Motor neuron (in vitro differentiated cells): Measurements from ENCODE around the gene TUBA4A. TPM values are rescaled to one million over a fixed set of nuclear protein-coding genes. Genes with fewer than 3 reads are reported as not detected.
"Not testable (repeated sequence)": the region's sequence is repeated elsewhere in the genome, so short reads cannot be mapped to it uniquely, and the experiment has no call there.

ENCODE experiments used
- ATAC-seq, 8 experiments: fragments of 200-7000 bp; cut with Tn5 transposase; replicated peaks in 6 of 8; 2 replicates each; pipeline ENCODE4 v1.8.0; 2021; ENCODE audit warnings: mild to moderate bottlenecking in 8 of 8, moderate library complexity in 8 of 8
- H3K27ac ChIP-seq, 2 donors: fragments of 250-450 bp; sonication (Bioruptor Pico); 2 replicates each; pipeline ENCODE4 v1.9.0; 2021; ENCODE audit warnings: antibody characterized with exemption in 2 of 2, mild to moderate bottlenecking in 2 of 2, moderate library complexity in 1 of 2
- H3K4me1 ChIP-seq, 2 donors: fragments of 250-450 bp; sonication (Bioruptor Pico); replicated peaks in 1 of 2; 2 replicates each; pipeline ENCODE4 v1.6.1; 2021; ENCODE audit warnings: antibody characterized with exemption in 2 of 2, mild to moderate bottlenecking in 2 of 2, moderate library complexity in 1 of 2
- H3K4me3 ChIP-seq, 5 donors: fragments of 250-450 bp; sonication (Bioruptor Pico); 2 replicates each; pipeline ENCODE4 v1.9.0; 2021; ENCODE audit warnings: antibody characterized with exemption in 5 of 5, mild to moderate bottlenecking in 5 of 5, moderate library complexity in 4 of 5
- WGBS, 10 experiments: fragments of 450-650 bp; shearing (Covaris generic); methylation state at CpG; one replicate each; pipeline ENCODE4 v1.0.0; 2022; 5-methylcytosine and 5-hydroxymethylcytosine counted together
- in situ Hi-C, 9 experiments: fragments of 400-800 bp; cut with MboI; loops; one replicate each; pipeline ENCODE4 v1.15.0; 2021; ENCODE audit warnings: low sequenced_read_pairs in 9 of 9, low pct_unique_long_range_greater_than_20kb in 2 of 9; ENCODE audit not compliant: unreplicated experiment in 9 of 9
- total RNA-seq, 8 experiments: library from RNA; unstranded; fragments of 300-600 nt; gene quantifications; 2 replicates each; pipeline versions ENCODE4 v1.2.3 to v1.2.4, GENCODE V29; 2022

The TUBA4A gene
- total RNA-seq, 8 experiments from 2014 or later = 2.3 to 23.4 (median 4.7) TPM

DNA sequence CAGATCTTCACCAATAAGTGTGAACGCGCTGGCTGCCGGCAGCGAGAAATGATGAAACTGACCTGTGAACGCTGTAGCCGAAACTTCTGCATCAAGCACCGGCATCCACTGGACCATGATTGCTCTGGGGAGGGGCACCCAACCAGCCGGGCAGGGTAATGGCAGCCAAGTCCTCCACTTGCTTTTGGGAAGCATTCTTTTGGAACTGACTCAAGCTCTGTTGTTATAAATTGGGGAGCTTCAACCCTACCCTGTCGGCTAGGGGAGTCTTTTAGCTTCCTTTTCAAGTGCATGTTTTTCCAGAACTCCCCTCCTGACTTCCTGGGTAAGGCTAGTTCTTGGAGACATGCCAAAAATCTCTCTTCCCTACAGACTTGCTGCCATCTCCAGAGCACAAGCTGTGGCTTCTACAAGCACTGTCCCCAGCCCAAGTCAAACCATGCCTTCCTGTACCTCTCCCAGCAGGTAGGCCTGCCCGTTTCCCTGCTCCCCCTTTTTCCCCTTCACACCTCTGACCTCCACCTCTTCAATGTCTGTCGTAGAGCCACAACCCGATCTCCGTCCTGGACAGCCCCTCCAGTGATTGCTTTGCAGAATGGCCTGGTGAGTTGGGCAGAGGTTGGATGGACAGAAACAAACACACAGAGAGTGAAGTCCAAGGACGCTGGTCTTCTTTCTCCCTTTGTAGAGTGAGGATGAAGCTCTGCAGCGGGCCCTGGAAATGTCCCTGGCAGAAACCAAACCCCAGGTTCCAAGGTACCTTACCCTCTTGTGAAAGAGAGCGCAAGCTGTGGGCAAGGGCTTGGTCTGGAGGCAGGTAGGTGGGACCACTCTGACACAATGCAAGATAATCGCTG is 45.6 kb downstream of the TUBA4A start:
- no peak for ATAC-seq
- in situ Hi-C loops = no loop called here
- 57 to 100% (median 84%) methylated on average over 1 to 10 of the region's 17 CpGs; no CpG with 5 or more reads in 1 of the 10 experiments for WGBS, 10 experiments
- Histone ChIP-seq H3K4me1 (peaks cover 7 to 11% of the 10 kb centered on the region in 2 donors), H3K27ac (peak overlapping the region in 1 of 2 donors; percentile 87), H3K4me3 (peak overlapping the region in 3 of 5 donors; percentile 55 to 72 (median 57))

DNA sequence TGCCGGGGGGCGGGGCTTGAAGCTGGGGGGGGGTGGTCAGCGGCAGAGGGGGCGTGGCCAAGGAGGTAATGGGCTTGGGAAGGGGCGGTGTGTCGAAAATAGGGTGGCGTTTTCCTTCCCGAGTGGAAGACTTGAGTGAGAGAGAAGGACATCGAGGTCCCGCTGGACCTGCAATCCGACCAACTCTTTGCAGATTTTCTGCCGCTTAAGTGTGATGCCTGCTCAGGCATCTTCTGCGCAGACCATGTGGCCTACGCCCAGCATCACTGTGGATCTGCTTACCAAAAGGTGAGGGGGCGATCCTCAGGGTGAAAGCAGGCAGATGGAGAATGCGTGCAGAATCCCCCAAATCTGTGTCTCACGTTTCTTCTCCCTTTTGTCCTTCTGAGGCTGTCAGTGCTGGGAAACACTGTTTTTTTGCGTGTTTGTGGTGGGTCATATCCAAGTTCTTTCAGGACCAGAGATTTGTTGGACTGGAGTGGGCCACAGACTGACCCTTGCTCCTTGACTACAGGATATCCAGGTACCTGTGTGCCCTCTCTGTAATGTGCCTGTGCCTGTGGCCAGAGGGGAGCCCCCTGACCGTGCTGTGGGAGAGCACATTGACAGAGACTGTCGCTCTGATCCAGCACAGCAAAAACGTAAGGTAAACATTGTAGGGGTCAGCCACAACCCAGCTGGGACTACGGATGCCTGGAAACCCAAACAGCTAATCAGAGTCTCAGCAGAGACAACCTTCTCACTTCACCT is 46.4 kb downstream of the TUBA4A start:
- peak overlapping the region; percentile 34 to 87 for H3K27ac ChIP-seq
- 0 to 57% (median 24%) methylated on average over 1 to 9 of the region's 22 CpGs; no CpG with 5 or more reads in 5 of the 10 experiments for WGBS, 10 experiments
- in situ Hi-C loops = no loop called here
- ATAC-seq = peak in 1 of 8 experiments; percentile 9
- peak overlapping the region; percentile 54 to 91 (median 57) for H3K4me3 ChIP-seq
- peaks cover 7 to 11% of the 10 kb centered on the region in 2 donors for H3K4me1 ChIP-seq

DNA sequence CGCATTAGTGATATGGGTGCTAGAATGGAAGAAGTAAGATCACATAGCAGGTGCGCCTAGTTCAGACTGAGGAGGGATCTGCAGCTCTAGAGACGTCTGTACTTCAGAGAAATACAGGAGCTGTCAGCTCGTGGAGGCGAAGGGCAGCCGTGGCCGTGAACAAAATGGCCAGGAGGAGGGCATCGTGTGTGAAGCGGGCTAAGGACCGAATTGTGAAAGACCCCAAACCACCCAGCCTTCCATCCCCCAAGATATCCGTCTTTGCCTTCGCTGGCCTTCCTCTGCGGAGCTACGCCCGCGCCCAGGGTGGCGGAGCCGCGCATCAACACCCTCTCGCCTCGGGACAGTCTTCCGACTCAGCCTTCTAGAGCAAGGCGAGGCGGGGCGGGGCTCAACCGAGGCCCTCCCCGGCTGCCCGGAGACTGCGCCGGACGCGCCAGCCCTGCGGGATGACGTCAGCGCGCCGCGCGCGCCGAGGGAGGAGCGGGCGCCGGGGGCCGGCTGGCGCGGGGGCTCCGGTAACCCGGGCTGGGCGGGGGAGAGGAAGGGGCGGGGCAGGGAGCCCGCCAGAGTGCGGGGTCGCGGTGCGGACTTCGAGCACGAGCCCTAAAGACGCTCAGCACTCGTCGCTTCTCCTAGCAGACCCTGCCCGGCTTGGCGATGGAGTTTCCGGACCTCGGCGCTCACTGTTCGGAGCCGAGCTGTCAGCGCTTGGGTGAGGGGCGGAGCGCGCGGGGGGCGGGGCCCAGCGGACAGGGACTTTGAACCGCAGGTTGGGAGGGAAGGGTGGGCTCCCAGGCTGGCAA is 47.2 kb downstream of the TUBA4A start, which contains the start of gene ZFAND2B:
Gene ZFAND2B (plus strand): TSS at position 455 of the 806 bp plus-strand sequence. CDS start 206 bp downstream, at position 661.
- Histone ChIP-seq H3K4me1 (peaks cover 7 to 11% of the 10 kb centered on the region in 2 donors), H3K4me3 (peak within 1 kb of the TSS; percentile 54 to 91 (median 57)), H3K27ac (peak within 1 kb of the TSS; percentile 83 to 87)
- in situ Hi-C loops = no loop called here
- 0 to 60% (median 1%) methylated on average over 1 to 8 of the region's 76 CpGs; no CpG with 5 or more reads in 4 of the 10 experiments for WGBS, 10 experiments
- peak; percentile 93 to 95 (median 94) for ATAC-seq

DNA sequence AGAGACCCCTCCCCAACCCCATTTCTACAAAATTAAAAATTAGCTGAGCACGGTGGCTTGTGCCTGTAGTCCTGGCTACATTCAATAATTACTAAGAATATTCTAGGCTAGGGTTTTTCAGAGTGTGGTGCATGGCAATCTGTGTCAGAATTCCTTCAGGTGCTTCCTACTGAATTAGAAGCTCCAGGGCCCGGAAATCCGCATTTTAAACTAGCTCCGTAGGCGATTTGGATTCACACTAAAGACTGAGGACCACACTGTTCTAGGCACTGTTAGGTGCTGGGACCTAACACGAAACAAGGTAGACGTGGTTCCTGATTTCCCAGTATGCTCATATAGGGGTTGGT is 47.8 kb downstream of the TUBA4A start:
- peak overlapping the region; percentile 54 to 91 (median 57) for H3K4me3 ChIP-seq
- WGBS, 10 experiments = 3 to 45% (median 14%) methylated on average over 2 to 7 of the region's 7 CpGs; no CpG with 5 or more reads in 2 of the 10 experiments
- in situ Hi-C loops = no loop called here
- no peak for ATAC-seq
- H3K4me1 ChIP-seq = peaks cover 7 to 11% of the 10 kb centered on the region in 2 donors
- H3K27ac ChIP-seq = peak overlapping the region; percentile 83 to 87

DNA sequence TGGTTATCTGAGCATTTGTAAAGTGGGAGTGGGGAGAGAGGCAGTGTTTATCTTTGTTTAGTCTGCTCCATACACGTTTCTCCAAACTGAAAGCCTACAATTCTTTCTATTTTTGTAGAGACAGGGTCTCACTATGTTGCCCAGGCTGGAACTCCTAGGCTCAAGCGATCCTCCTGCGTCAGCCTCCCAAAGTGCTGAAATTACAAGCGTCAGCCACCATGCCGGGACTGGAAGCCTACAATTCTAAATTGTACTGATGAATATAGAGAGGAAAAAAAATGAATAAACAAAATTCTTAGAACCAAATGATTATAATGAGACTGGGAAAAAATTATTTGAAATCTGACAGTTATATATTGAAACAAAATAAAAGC is 48.6 kb downstream of the TUBA4A start:
- in situ Hi-C loops = no loop called here
- Histone ChIP-seq H3K4me1 (peaks cover 7 to 11% of the 10 kb centered on the region in 2 donors), H3K27ac (no peak overlapping the region), H3K4me3 (no peak overlapping the region)
- 72 to 100% (median 89%) methylated on average over 2 to 5 of the region's 5 CpGs for WGBS, 10 experiments
- ATAC-seq = no peak

DNA sequence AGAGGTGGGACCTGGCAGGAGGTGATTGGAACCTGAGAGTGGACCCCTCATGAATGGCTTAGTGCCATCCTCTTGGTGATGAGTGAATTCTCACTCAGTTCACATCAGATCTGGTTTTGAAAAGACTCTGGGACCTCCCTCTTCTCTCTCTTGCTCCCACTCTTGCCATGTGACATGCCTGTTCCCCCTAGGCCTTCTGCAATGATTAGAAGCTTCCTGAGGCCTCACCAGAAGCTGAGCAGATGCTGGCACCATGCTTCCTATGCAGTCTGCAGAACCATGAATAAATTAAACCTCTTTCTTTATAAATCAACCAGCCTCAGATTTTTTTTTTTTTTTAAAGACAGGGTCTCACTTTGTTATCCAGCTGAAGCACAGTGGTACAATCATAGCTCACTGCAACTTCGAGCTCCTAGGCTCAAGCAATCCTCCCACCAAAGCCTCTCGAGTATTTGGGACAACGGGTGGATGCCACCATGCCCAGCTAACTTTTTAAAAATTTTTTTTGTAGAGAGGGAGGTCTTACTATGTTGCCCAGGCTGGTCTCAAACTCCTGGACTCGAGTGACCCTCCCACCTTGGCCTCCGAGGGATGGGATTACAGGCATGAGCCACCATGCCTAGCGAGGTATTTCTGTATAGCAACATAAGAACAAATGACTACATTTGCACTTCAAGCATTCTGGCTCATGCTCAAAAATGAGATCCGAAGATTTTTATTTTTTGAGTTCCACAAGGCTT is 49.1 kb downstream of the TUBA4A start:
- no peak overlapping the region for H3K27ac ChIP-seq
- WGBS, 10 experiments = 47 to 100% (median 84%) methylated on average over 1 to 6 of the region's 7 CpGs; no CpG with 5 or more reads in 1 of the 10 experiments
- ATAC-seq = no peak
- H3K4me1 ChIP-seq = peaks cover 7 to 11% of the 10 kb centered on the region in 2 donors
- H3K4me3 ChIP-seq = no peak overlapping the region
- in situ Hi-C loops = no loop called here

DNA sequence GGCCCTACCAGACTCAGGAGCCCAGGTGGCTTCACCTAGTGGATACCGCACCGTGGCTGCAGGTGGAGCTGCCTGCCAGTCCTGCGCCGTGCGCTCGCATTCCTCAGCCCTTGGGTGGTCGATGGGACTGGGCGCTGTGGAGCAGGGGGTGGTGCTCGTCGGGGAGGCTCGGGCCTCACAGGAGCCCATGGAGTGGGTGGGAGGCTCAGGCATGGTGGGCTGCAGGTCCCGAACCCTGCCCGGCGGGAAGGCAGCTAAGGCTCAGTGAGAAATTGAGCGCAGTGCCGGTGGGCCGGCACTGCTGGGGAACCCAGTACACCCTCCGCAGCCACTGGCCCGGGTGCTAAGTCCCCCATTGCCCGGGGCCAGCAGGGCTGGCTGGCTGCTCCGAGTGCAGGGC is 52.4 kb downstream of the TUBA4A start:
- WGBS, 10 experiments = 100% methylated on average over 1 of the region's 21 CpGs; no CpG with 5 or more reads in 9 of the 10 experiments
- H3K27ac ChIP-seq, ATAC-seq, in situ Hi-C loops, H3K4me1 ChIP-seq, H3K4me3 ChIP-seq: not testable (repeated sequence)

DNA sequence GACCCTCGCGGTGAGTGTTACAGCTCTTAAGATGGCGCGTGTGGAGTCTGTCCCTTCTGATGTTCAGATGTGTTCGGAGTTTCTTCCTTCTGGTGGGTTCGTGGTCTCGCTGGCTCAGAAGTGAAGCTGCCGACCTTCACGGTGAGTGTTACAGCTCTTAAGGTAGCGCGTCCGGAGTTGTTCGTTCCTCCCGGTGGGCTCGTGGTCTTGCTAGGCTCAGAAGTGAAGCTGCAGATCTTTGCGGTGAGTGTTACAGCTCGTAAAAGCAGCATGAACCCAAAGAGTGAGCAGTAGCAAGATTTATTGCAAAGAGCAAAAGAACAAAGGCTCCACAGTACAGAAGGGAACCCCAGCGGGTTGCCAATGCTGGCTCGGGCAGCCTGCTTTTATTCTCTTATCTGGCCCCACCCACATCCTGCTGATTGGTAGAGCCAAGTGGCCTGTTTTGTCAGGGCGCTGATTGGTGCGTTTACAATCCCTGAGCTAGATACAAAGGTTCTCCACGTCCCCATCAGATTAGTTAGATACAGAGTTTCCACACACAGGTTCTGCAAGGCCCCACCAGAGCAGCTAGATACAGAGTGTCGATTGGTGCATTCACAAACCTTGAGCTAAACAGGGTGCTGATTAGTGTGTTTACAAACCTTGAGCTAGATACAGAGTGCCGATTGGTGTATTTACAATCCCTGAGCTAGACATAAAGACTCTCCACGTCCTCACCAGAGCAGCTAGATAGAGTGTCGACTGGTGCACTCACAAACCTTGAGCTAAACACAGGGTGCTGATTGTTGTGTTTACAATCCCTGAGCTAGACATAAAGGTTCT is 53.0 kb downstream of the TUBA4A start:
- ATAC-seq, H3K27ac ChIP-seq, H3K4me3 ChIP-seq, H3K4me1 ChIP-seq, in situ Hi-C loops: not testable (repeated sequence)
- WGBS, 10 experiments = 66 to 95% (median 80%) methylated on average over 1 to 15 of the region's 26 CpGs; no CpG with 5 or more reads in 3 of the 10 experiments

Other genes starting within 250 kb of the TUBA4A start
- 1 to 10 TPM in 3 of 8 experiments, under 1 TPM in 5; 0.46 to 6.3 (median 0.66) TPM for gene CFAP65, start 212.4 kb downstream of the TUBA4A start, total RNA-seq
- under 1 TPM in 5 of 8 experiments, not detected in 3; 0.08 to 0.57 (median 0.46) TPM for gene IHH, start 193.0 kb downstream of the TUBA4A start, total RNA-seq
- gene NHEJ1, start 93.1 kb downstream of the TUBA4A start, total RNA-seq = 10 to 100 TPM in 6 of 8 experiments, 1 to 10 TPM in 2; 7.3 to 55.7 (median 15.5) TPM
- 1 to 10 TPM in 3 of 8 experiments, under 1 TPM in 5; 0.13 to 3.4 (median 0.54) TPM for gene SLC23A3, start 83.9 kb downstream of the TUBA4A start, total RNA-seq
- 10 to 100 TPM; 18.2 to 44.9 (median 37.5) TPM for gene CNPPD1, start 77.0 kb downstream of the TUBA4A start, total RNA-seq
- 100 to 1,000 TPM in 1 of 8 experiments, 10 to 100 TPM in 7; 41.0 to 102 (median 69.0) TPM for gene RETREG2, start 75.6 kb downstream of the TUBA4A start, total RNA-seq
- gene ZFAND2B, start 47.1 kb downstream of the TUBA4A start, total RNA-seq = 10 to 100 TPM; 19.7 to 35.8 (median 25.7) TPM
- 100 to 1,000 TPM in 1 of 8 experiments, 10 to 100 TPM in 7; 14.2 to 122 (median 34.5) TPM for gene ABCB6, start 35.0 kb downstream of the TUBA4A start, total RNA-seq
- 10 to 100 TPM; 21.5 to 50.5 (median 34.4) TPM for gene ATG9A, start 24.3 kb downstream of the TUBA4A start, total RNA-seq
- gene ANKZF1, start 24.1 kb downstream of the TUBA4A start, total RNA-seq = 10 to 100 TPM; 24.3 to 78.1 (median 48.1) TPM
- gene GLB1L, start 8.5 kb downstream of the TUBA4A start, total RNA-seq = 10 to 100 TPM in 1 of 8 experiments, 1 to 10 TPM in 7; 5.6 to 30.7 (median 7.5) TPM
- 10 to 100 TPM; 14.6 to 36.9 (median 23.7) TPM for gene STK16, start 8.4 kb downstream of the TUBA4A start, total RNA-seq
- gene TUBA4B, start 675 bp downstream of the TUBA4A start, total RNA-seq = under 1 TPM in 3 of 8 experiments, not detected in 5; 0.13 to 0.28 (median 0.14) TPM
- 100 to 1,000 TPM in 2 of 8 experiments, 10 to 100 TPM in 6; 25.2 to 131 (median 55.0) TPM for gene DNAJB2, start 25.4 kb upstream of the TUBA4A start, total RNA-seq
- 100 to 1,000 TPM in 1 of 8 experiments, 10 to 100 TPM in 4, 1 to 10 TPM in 1, under 1 TPM in 2; 0.92 to 159 (median 15.3) TPM for gene PTPRN, start 55.5 kb upstream of the TUBA4A start, total RNA-seq
- 1 to 10 TPM in 1 of 8 experiments, not detected in 7; 1.1 TPM for gene RESP18, start 78.8 kb upstream of the TUBA4A start, total RNA-seq
- gene DNPEP, start 134.0 kb upstream of the TUBA4A start, total RNA-seq = 10 to 100 TPM; 12.7 to 63.4 (median 27.9) TPM
- 1 to 10 TPM in 1 of 8 experiments, under 1 TPM in 5, not detected in 2; 0.33 to 1.0 (median 0.76) TPM for gene DES, start 164.5 kb upstream of the TUBA4A start, total RNA-seq
- gene SPEG, start 180.9 kb upstream of the TUBA4A start, total RNA-seq = 10 to 100 TPM in 7 of 8 experiments, 1 to 10 TPM in 1; 5.5 to 47.6 (median 26.1) TPM
- gene GMPPA, start 245.0 kb upstream of the TUBA4A start, total RNA-seq = 10 to 100 TPM; 11.9 to 59.7 (median 27.0) TPM